ENCODE results near the gene TMTC1. TPM values are rescaled to one million over a fixed set of nuclear protein-coding genes. Genes with fewer than 3 reads are reported as not detected.

The TMTC1 gene
- total RNA-seq, 1 donor from 2014 or later: 35.3 TPM

DNA sequence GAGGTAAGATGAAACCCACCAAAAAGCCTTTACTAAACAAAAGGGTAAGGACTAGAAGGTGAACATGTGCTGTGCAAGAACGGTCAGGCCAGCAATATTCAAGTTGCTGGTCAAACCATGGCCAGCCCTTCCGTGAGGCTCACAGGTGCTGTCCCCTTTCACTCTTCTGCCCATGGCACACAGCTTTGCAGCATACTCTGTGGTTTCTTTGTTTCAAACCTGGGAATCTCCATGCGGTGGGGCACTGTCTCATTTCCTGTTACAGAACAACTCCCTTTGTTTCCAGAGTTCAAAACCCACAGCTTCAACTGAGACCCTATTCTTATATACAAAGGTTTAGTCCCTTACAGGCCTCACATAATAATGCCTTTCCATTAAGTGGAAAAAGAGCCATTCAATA lies 284.5 kb downstream of the TMTC1 start:
- Mint-ChIP-seq H3K27ac (ENCODE audit: unreplicated experiment) (no peak overlapping the region), H3K27me3 (ENCODE audit: unreplicated experiment) (peaks cover 4% of the 10 kb centered on the region), H3K9me3 (ENCODE audit: unreplicated experiment) (no peaks in the 10 kb centered on the region), H3K4me1 (ENCODE audit: unreplicated experiment) (no peaks in the 10 kb centered on the region), H3K4me3 (ENCODE audit: unreplicated experiment) (no peak overlapping the region), H3K36me3 (ENCODE audit: unreplicated experiment) (peaks cover 10% of the 10 kb centered on the region)
- no peak for TF ChIP-seq CTCF (IDR thresholded peaks at IDR 0.05)
- DNase-seq (ENCODE audit: extremely low spot score, unreplicated experiment): no peak

- Mint-ChIP-seq H3K27ac (ENCODE audit: unreplicated experiment) (no peak within 1 kb of the TSS), H3K27me3 (ENCODE audit: unreplicated experiment) (peaks cover 10% of the 10 kb centered on the region), H3K4me3 (ENCODE audit: unreplicated experiment) (no peak within 1 kb of the TSS), H3K4me1 (ENCODE audit: unreplicated experiment) (no peaks in the 10 kb centered on the region), H3K9me3 (ENCODE audit: unreplicated experiment) (no peaks in the 10 kb centered on the region), H3K36me3 (ENCODE audit: unreplicated experiment) (no peaks in the 10 kb centered on the region)
- no peak for TF ChIP-seq CTCF (IDR thresholded peaks at IDR 0.05)
- DNase-seq (ENCODE audit: extremely low spot score, unreplicated experiment): no peak
These were observed 286.2 kb downstream of the TMTC1 start, which contains the start of gene OVCH1 for GRCh38 chr12:29497588-29497987. OVCH1 (minus strand) TSS chr12:29497686; CDS start chr12:29497686, 0 bp downstream.

- Mint-ChIP-seq H3K9me3 (ENCODE audit: unreplicated experiment) (no peaks in the 10 kb centered on the region), H3K36me3 (ENCODE audit: unreplicated experiment) (peaks cover 16% of the 10 kb centered on the region), H3K27ac (ENCODE audit: unreplicated experiment) (no peak overlapping the region), H3K4me3 (ENCODE audit: unreplicated experiment) (no peak overlapping the region), H3K4me1 (ENCODE audit: unreplicated experiment) (no peaks in the 10 kb centered on the region), H3K27me3 (ENCODE audit: unreplicated experiment) (peaks cover 20% of the 10 kb centered on the region)
- no peak for DNase-seq (ENCODE audit: extremely low spot score, unreplicated experiment)
- no peak for TF ChIP-seq CTCF (IDR thresholded peaks at IDR 0.05)
These were observed 290.9 kb downstream of the TMTC1 start for GRCh38 chr12:29492891-29493290.

DNA sequence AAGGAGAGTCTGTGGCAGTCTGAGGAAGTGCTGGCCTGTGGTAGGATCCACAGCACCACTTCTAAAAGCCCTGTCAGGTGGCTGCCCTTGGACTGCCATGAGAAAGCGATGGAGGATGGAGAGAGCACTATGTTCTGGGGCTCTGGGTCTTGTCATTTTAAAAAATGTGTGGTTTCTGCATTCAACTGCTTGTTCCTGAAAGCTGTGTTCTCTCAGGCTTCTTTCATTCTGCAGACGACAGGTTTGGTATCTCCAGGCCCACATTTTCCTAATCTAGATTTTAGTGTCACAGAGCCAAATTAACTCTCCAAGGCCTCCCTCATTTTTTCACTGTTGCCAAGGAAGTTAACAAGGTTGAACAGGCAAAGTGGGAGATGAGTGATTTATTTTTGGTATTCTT lies 296.8 kb downstream of the TMTC1 start:
- H3K27me3 Mint-ChIP-seq (ENCODE audit: unreplicated experiment): peaks cover 16% of the 10 kb centered on the region
- H3K9me3 Mint-ChIP-seq (ENCODE audit: unreplicated experiment): no peaks in the 10 kb centered on the region
- TF ChIP-seq CTCF (IDR thresholded peaks at IDR 0.05): no peak
- no peak overlapping the region for H3K27ac Mint-ChIP-seq (ENCODE audit: unreplicated experiment)
- no peak overlapping the region for H3K4me3 Mint-ChIP-seq (ENCODE audit: unreplicated experiment)
- no peak for DNase-seq (ENCODE audit: extremely low spot score, unreplicated experiment)
- peaks cover 35% of the 10 kb centered on the region for H3K36me3 Mint-ChIP-seq (ENCODE audit: unreplicated experiment)
- H3K4me1 Mint-ChIP-seq (ENCODE audit: unreplicated experiment): no peaks in the 10 kb centered on the region

DNA sequence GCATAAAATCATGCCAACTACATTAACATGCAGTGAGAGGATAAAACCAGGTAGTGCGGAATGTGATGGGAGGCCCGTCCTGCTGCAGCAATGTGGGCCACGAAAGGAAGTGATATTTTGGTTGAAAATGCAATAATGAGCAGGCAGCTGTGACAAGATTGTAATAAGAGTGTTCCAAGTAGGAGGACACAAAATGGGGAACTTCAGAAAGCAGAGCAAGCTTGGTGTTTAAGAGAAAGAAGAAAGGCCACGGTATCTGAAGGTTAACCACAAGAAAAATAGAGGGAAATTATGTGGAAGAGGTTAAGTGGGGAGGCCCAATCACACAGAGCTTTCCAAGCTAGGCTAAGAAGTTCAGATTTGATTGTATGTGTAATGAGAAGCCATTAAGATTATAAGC lies 320.5 kb downstream of the TMTC1 start:
- no peak for DNase-seq (ENCODE audit: extremely low spot score, unreplicated experiment)
- no peak for TF ChIP-seq CTCF (IDR thresholded peaks at IDR 0.05)
- no peaks in the 10 kb centered on the region for H3K4me1 Mint-ChIP-seq (ENCODE audit: unreplicated experiment)
- H3K27ac Mint-ChIP-seq (ENCODE audit: unreplicated experiment): no peak overlapping the region
- H3K9me3 Mint-ChIP-seq (ENCODE audit: unreplicated experiment): no peaks in the 10 kb centered on the region
- peaks cover 6% of the 10 kb centered on the region for H3K36me3 Mint-ChIP-seq (ENCODE audit: unreplicated experiment)
- H3K27me3 Mint-ChIP-seq (ENCODE audit: unreplicated experiment): peaks cover 4% of the 10 kb centered on the region
- no peak overlapping the region for H3K4me3 Mint-ChIP-seq (ENCODE audit: unreplicated experiment)

Measured in osteocyte (in vitro differentiated cells).